Tibial nerve (tissue), 4 donors: Measurements from ENCODE around the gene IGF2BP1. TPM values are rescaled to one million over a fixed set of nuclear protein-coding genes. Genes with fewer than 3 reads are reported as not detected.

ENCODE experiments used
- DNase-seq, 2 donors: peaks; one replicate each; pipeline ENCODE4 v3.0.0-alpha.2; 2019; ENCODE audit warnings: low spot score in 2 of 2
- H3K27ac ChIP-seq, 4 donors: fragments of 200-600 bp; sonication (generic) in 3 of 4; one replicate each; pipeline ENCODE4 v1.5.1; 2017 to 2019; ENCODE audit warnings: mild to moderate bottlenecking in 1 of 4
- H3K27me3 ChIP-seq, 2 donors: fragments of 200-600 bp; sonication (generic) in 1 of 2; one replicate each; pipeline versions ENCODE4 v1.5.1 to v1.6.0; 2017 to 2019
- H3K36me3 ChIP-seq, 3 donors: fragments of 200-600 bp; sonication (generic); one replicate each; pipeline ENCODE4 v1.5.1; 2018 to 2019
- H3K4me1 ChIP-seq, 4 donors: fragments of 200-600 bp; sonication (generic) in 3 of 4; one replicate each; pipeline ENCODE4 v1.5.1; 2017 to 2019
- H3K4me3 ChIP-seq, 4 donors: fragments of 200-600 bp; sonication (generic) in 3 of 4; one replicate each; pipeline ENCODE4 v1.5.1; 2017 to 2019; ENCODE audit warnings: mild to moderate bottlenecking in 1 of 4, moderate library complexity in 1 of 4
- H3K9me3 ChIP-seq, 4 donors: fragments of 200-600 bp; sonication (generic) in 3 of 4; one replicate each; pipeline ENCODE4 v1.5.1; 2017 to 2019
- EP300 ChIP-seq, 2 donors: sonication (generic); formaldehyde crosslinking; IDR thresholded peaks; one replicate each; pipeline ENCODE4 v1.6.1; 2017; ENCODE audit warnings: antibody characterized with exemption in 2 of 2, mild to moderate bottlenecking in 1 of 2
- POLR2A ChIP-seq, 2 donors: fragments of 450-650 bp; IDR thresholded peaks; one replicate each; pipeline ENCODE4 v1.6.1; 2017; ENCODE audit warnings: antibody characterized with exemption in 2 of 2, mild to moderate bottlenecking in 2 of 2, moderate library complexity in 2 of 2
- WGBS, 2 donors: methylation state at CpG; one replicate each; pipeline ENCODE4 v1.1.5; 2018; 5-methylcytosine and 5-hydroxymethylcytosine counted together
- total RNA-seq, 4 donors: library from RNA; depleted of rRNA; stranded (reverse); fragments of >200 nt; gene quantifications; one replicate each; pipeline ENCODE4 v1.1.0, GENCODE V29; 2016
- TF ChIP-seq, protein P1 (sequence below), 5 experiments: fragments of 200-600 bp in 3 of 5; fragments of 450-650 bp in 2 of 5; sonication (generic) in 3 of 5; IDR thresholded peaks; one replicate each; pipeline ENCODE4 v1.5.1; 2016 to 2019; ENCODE audit warnings: antibody characterized with exemption in 5 of 5, mild to moderate bottlenecking in 3 of 5, moderate library complexity in 2 of 5

Gene IGF2BP1
- total RNA-seq, 4 donors from 2014 or later, result not detected

DNA sequence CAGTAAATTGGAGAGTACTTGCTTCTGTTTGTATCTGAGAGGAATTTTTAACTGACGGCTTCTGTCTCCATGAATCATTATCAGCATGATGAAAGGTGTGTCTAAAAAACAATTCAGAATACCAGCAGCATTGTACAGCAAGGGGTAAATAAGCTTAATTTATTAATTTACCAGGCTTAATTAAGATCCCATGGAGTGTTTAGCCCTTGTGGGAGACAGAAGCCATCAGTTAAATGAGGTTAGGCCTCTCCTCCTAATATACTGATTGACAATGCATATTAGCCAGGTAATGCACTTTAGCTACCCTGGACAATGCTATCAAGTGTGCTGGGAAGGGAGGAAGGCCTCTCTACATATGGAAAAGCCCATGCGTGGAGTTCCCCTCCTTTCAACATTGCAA lies 53.4 kb downstream of the IGF2BP1 start:
- no peak for DNase-seq
- WGBS, 2 donors, result 80 to 93% methylated on average over 2 of the region's 2 CpGs
- TF ChIP-seq POLR2A (IDR thresholded peaks at IDR 0.05) (no peak), EP300 (IDR thresholded peaks at IDR 0.05) (no peak)
- TF ChIP-seq, protein P1, sequence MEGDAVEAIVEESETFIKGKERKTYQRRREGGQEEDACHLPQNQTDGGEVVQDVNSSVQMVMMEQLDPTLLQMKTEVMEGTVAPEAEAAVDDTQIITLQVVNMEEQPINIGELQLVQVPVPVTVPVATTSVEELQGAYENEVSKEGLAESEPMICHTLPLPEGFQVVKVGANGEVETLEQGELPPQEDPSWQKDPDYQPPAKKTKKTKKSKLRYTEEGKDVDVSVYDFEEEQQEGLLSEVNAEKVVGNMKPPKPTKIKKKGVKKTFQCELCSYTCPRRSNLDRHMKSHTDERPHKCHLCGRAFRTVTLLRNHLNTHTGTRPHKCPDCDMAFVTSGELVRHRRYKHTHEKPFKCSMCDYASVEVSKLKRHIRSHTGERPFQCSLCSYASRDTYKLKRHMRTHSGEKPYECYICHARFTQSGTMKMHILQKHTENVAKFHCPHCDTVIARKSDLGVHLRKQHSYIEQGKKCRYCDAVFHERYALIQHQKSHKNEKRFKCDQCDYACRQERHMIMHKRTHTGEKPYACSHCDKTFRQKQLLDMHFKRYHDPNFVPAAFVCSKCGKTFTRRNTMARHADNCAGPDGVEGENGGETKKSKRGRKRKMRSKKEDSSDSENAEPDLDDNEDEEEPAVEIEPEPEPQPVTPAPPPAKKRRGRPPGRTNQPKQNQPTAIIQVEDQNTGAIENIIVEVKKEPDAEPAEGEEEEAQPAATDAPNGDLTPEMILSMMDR (IDR thresholded peaks at IDR 0.05), result no peak
- Histone ChIP-seq H3K36me3 (no peaks in the 10 kb centered on the region), H3K27me3 (peaks cover 0 to 15% of the 10 kb centered on the region in 2 donors), H3K9me3 (no peaks in the 10 kb centered on the region), H3K4me1 (no peaks in the 10 kb centered on the region), H3K27ac (no peak overlapping the region), H3K4me3 (no peak overlapping the region)

DNA sequence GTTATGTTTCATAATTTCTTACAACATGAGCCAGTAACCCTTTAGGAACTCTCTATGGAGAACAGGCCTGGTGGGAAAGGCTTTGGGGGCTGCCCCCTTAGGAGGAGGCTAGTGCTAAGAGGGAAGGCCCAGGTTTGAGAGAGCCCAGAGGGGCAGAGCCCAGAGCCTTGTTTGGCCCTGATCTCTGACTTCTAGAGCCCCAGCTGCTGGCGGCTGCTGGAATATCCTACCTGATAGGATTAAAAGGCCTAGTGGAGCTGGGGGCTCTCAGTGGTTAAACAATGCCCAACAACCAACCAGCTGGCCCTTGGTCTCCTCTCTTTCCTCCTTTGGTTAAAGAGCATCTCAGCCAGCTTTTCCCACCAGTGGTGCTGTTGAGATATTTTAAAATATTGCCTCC lies 54.1 kb downstream of the IGF2BP1 start:
- 82 to 88% methylated on average over 1 of the region's 1 CpG for WGBS, 2 donors
- H3K36me3 ChIP-seq, result no peaks in the 10 kb centered on the region
- H3K27ac ChIP-seq, result no peak overlapping the region
- no peaks in the 10 kb centered on the region for H3K4me1 ChIP-seq
- no peak overlapping the region for H3K4me3 ChIP-seq
- peaks cover 0 to 8% of the 10 kb centered on the region in 2 donors for H3K27me3 ChIP-seq
- no peaks in the 10 kb centered on the region for H3K9me3 ChIP-seq
- TF ChIP-seq POLR2A (IDR thresholded peaks at IDR 0.05), result no peak
- TF ChIP-seq, protein P1 (IDR thresholded peaks at IDR 0.05), result no peak
- DNase-seq, result no peak

DNA sequence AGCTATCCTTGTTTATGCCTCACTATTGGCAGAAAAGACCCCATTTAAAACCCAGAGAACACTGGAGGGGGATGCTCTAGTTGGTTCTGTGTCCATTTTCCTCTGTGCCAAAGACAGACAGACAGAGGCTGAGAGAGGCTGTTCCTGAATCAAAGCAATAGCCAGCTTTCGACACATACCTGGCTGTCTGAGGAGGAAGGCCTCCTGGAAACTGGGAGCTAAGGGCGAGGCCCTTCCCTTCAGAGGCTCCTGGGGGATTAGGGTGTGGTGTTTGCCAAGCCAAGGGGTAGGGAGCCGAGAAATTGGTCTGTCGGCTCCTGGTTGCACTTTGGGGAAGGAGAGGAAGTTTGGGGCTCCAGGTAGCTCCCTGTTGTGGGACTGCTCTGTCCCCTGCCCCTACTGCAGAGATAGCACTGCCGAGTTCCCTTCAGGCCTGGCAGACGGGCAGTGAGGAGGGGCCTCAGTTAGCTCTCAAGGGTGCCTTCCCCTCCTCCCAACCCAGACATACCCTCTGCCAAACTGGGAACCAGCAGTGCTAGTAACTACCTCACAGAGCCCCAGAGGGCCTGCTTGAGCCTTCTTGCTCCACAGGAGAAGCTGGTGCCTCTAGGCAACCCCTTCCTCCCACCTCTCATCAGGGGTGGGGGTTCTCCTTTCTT lies 56.1 kb downstream of the IGF2BP1 start:
- Histone ChIP-seq H3K36me3 (no peaks in the 10 kb centered on the region), H3K27ac (no peak overlapping the region), H3K4me1 (no peaks in the 10 kb centered on the region), H3K27me3 (peaks cover 0 to 13% of the 10 kb centered on the region in 2 donors), H3K9me3 (no peaks in the 10 kb centered on the region), H3K4me3 (no peak overlapping the region)
- DNase-seq, result no peak
- WGBS, 2 donors, result 70 to 74% methylated on average over 5 to 6 of the region's 6 CpGs
- TF ChIP-seq, protein P1 (IDR thresholded peaks at IDR 0.05), result no peak
- TF ChIP-seq EP300 (IDR thresholded peaks at IDR 0.05) (no peak), POLR2A (IDR thresholded peaks at IDR 0.05) (no peak)

DNA sequence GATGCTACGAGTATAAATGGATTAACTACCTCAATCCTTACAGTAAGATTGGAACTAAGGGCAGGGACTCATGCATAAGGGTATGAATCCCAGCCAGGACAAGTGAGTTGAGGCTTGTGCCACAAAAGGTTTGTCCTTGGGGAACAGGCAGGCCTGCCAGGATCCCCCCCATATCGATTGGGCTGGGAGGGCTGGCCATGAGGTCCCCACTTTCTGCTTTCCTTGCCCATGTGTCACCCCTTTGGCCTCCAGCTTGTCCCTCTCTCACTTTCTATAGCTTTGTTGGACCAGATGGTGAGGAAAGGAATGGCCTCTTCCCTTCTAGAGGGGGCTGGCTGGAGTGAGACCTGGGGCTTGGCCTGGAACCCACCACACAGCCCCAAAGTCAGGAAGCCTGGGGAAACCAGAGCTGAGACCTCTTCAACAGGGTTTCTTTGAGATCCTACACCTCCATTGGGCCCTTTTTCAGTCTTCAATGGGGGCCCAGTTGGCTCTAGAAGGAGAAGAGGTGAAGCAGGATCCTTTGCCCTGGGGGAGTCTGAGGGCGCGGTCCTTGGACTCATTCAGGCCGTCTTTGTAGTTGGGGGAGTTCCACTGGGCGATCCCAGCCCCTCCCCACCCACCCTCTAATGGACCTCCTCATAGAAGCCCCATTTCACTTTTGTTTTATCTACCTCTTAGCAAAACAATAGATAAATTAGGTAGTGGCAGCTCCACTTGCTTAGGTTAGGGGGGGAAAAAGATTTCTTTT lies 57.3 kb downstream of the IGF2BP1 start:
- Histone ChIP-seq H3K36me3 (no peaks in the 10 kb centered on the region), H3K4me3 (no peak overlapping the region), H3K27me3 (peaks cover 0 to 17% of the 10 kb centered on the region in 2 donors), H3K27ac (no peak overlapping the region), H3K4me1 (no peaks in the 10 kb centered on the region), H3K9me3 (no peaks in the 10 kb centered on the region)
- WGBS, 2 donors, result 77 to 80% methylated on average over 6 of the region's 6 CpGs
- TF ChIP-seq, protein P1 (IDR thresholded peaks at IDR 0.05), result no peak
- TF ChIP-seq EP300 (IDR thresholded peaks at IDR 0.05), result no peak
- TF ChIP-seq POLR2A (IDR thresholded peaks at IDR 0.05), result no peak
- no peak for DNase-seq
